MM.1S (cell line): ENCODE results near the gene HS2ST1.

ENCODE experiments used
- CTCF ChIP-seq: fragments of 300-600 bp; sonication (generic); IDR thresholded peaks from 2 replicates; pipeline ENCODE4 v1.5.1; 2016; ENCODE audit warnings: antibody characterized with exemption, low read length, mixed read lengths
- EZH2 ChIP-seq: fragments of 300-600 bp; sonication (generic); optimal IDR thresholded peaks from 2 replicates; pipeline ENCODE3; 2017; ENCODE audit warnings: low read depth, mild to moderate bottlenecking, antibody characterized with exemption, low read length, mixed read lengths

DNA sequence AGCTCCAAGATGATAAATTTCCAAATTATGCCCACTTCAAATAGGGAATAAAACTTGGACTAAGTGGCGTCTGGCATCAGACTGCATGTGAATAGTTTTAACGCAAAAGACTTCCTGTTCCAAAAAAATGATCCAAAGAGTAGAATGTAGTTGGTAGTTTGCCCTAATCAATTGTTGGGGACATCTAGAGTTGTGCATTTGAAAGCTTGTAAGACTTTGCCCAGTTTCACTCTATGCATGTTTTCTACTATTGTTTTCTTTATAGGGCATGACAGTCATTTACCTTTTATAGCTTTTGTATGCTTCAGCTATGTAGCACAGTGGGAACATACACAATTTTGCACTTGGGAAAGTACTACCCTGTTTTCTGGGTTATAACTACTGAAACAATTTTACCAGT lies 86.0 kb downstream of the HS2ST1 start:
- TF ChIP-seq CTCF (no peak), EZH2 (no peak)
